ENCODE results near the gene DISC1. TPM values are rescaled to one million over a fixed set of nuclear protein-coding genes. Genes with fewer than 3 reads are reported as not detected.

Gene DISC1
- 1.1 and 1.8 TPM in 2 replicates for total RNA-seq

DNA sequence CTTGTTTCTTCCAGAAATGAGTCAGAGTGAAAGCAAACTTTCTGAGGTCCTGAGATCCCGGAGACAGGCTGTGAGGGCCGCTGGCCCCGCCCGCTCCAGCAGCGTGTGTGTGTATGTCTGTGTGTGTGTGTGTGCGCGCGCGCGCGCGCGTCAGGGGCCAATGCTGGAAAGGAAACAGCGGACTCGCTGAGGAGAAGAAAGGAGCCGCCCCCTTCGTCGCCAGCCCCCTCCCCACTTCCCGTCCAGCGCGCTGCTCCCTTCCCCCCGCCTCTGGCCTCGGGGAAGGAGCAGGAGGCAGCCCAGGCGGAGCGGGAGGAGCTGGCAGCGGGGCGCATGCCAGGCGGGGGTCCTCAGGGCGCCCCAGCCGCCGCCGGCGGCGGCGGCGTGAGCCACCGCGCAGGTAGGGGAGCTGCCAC is at the start of gene DISC1:
TSS of gene DISC1 (plus strand) at position 256 of the 416 bp plus-strand sequence. CDS start at position 334, 78 bp downstream.

Other genes with a start within 250 kb of the DISC1 start
- 45.2 and 89.3 TPM in 2 replicates for gene EGLN1, start 204.5 kb upstream of the DISC1 start, total RNA-seq
- gene TSNAX, start 98.1 kb upstream of the DISC1 start, total RNA-seq: 39.3 and 40.1 TPM in 2 replicates